ENCODE data around the gene ZC3H7A.

GRCh38 chr16:11779074-11779473 is 18.0 kb downstream of the ZC3H7A start:
- no peak for TF ChIP-seq EZH2 (IDR thresholded peaks at IDR 0.05; ENCODE audit: borderline replicate concordance, low read depth, low read length, poor library complexity, severe bottlenecking)
- no peak for TF ChIP-seq CTCF (conservative IDR thresholded peaks at IDR 0.05; ENCODE audit: low read depth, low read length)
